Prostate gland (tissue), 2 donors: Measurements from ENCODE around the gene FGFBP3. TPM values are rescaled to one million over a fixed set of nuclear protein-coding genes. Genes with fewer than 3 reads are reported as not detected.

Source experiments
- DNase-seq: peaks from one replicate; pipeline ENCODE4 v3.0.0-alpha.2; 2019; ENCODE audit warnings: low spot score
- H3K27ac ChIP-seq, 2 donors: fragments of 200-600 bp; sonication (generic); 2 replicates each; pipeline ENCODE4 v1.5.1; 2017 to 2019
- H3K27me3 ChIP-seq: fragments of 200-600 bp; sonication (generic); replicated peaks from 2 replicates; pipeline ENCODE4 v1.5.1; 2019; ENCODE audit not compliant: insufficient read depth
- H3K36me3 ChIP-seq, 2 donors: fragments of 200-600 bp; sonication (generic); 1 replicate in 1 of 2; 2 replicates in 1 of 2; pipeline versions ENCODE4 v1.5.1 to v1.8.1; 2017 to 2019
- H3K4me1 ChIP-seq: fragments of 200-600 bp; sonication (generic); replicated peaks from 2 replicates; pipeline ENCODE4 v1.5.1; 2019
- H3K4me3 ChIP-seq, 2 donors: fragments of 200-600 bp; sonication (generic); 2 replicates each; pipeline ENCODE4 v1.5.1; 2017 to 2019
- H3K9me3 ChIP-seq: fragments of 200-600 bp; sonication (generic); 2 replicates; pipeline ENCODE4 v1.5.1; 2017
- POLR2A ChIP-seq: fragments of 450-650 bp; IDR thresholded peaks from one replicate; pipeline ENCODE4 v1.6.1; 2016; ENCODE audit warnings: antibody characterized with exemption, mild to moderate bottlenecking
- POLR2AphosphoS5 ChIP-seq: sonication (generic); formaldehyde crosslinking; IDR thresholded peaks from one replicate; pipeline ENCODE4 v1.6.1; 2017; ENCODE audit warnings: antibody characterized with exemption
- WGBS: methylation state at CpG from one replicate; pipeline ENCODE4 v1.1.5; 2018; 5-methylcytosine and 5-hydroxymethylcytosine counted together
- intact Hi-C: fragments of 100-400 bp; cut with DNase I; formaldehyde crosslinking; loops from one replicate; pipeline ENCODE4 v1.14.2; 2022
- total RNA-seq, 2 donors: library from RNA; depleted of rRNA; stranded (reverse); fragments of >200 nt; gene quantifications; one replicate each; pipeline ENCODE4 v1.1.0, GENCODE V29; 2016
- TF ChIP-seq, protein P1 (sequence below), 4 experiments: fragments of 200-600 bp in 2 of 4; fragments of 450-650 bp in 2 of 4; sonication (generic) in 2 of 4; IDR thresholded peaks; 1 replicate in 3 of 4; 2 replicates in 1 of 4; pipeline ENCODE4 v1.5.1; 2016 to 2019; ENCODE audit warnings: antibody characterized with exemption in 4 of 4, mild to moderate bottlenecking in 2 of 4, moderate library complexity in 2 of 4

The FGFBP3 gene
- total RNA-seq, 2 donors from 2014 or later = 2.3 to 3.4 TPM

DNA sequence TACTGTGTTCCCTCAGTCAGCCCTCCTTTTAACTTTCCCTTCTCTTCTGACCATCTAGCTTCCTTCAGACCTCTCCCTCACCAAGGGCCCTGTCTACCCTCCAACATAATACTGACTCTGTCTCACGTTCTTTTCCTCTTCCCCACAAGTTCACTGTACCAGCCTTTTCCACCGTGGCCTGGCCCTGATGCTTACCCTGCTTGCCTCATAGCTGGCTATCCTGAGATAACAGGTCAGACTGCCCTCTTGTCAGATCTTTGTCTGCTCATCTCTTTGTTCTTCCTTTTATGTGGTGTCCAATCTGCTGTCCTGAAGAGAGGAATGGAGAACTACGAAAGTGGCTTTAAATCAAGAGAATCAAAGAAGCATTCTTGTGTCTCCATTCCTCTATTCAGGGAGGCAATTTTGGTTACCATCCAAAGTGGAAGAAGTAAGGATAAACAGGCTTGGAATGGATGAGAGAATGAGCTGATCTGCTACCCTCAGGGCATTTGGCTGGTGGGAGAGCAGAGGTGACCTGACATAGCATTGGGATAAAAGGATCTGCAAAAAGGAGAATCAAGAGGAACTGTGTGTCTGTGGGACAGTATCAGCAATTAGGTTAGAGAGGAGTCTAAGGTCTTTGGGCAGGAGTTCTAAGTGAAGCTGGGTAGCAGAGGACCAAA is 22.4 kb upstream of the FGFBP3 start:
- no peak for DNase-seq
- H3K9me3 ChIP-seq = no peaks in the 10 kb centered on the region
- no peak overlapping the region for H3K4me3 ChIP-seq
- WGBS = 43% methylated on average over 3 of the region's 3 CpGs
- H3K4me1 ChIP-seq = peaks cover 5% of the 10 kb centered on the region
- H3K27me3 ChIP-seq = no peaks in the 10 kb centered on the region
- intact Hi-C loops = no loop called here
- no peaks in the 10 kb centered on the region for H3K36me3 ChIP-seq
- no peak overlapping the region for H3K27ac ChIP-seq
- TF ChIP-seq POLR2AphosphoS5 (no peak), POLR2A (no peak)
- TF ChIP-seq, protein P1, sequence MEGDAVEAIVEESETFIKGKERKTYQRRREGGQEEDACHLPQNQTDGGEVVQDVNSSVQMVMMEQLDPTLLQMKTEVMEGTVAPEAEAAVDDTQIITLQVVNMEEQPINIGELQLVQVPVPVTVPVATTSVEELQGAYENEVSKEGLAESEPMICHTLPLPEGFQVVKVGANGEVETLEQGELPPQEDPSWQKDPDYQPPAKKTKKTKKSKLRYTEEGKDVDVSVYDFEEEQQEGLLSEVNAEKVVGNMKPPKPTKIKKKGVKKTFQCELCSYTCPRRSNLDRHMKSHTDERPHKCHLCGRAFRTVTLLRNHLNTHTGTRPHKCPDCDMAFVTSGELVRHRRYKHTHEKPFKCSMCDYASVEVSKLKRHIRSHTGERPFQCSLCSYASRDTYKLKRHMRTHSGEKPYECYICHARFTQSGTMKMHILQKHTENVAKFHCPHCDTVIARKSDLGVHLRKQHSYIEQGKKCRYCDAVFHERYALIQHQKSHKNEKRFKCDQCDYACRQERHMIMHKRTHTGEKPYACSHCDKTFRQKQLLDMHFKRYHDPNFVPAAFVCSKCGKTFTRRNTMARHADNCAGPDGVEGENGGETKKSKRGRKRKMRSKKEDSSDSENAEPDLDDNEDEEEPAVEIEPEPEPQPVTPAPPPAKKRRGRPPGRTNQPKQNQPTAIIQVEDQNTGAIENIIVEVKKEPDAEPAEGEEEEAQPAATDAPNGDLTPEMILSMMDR (IDR thresholded peaks at IDR 0.05) = no peak

DNA sequence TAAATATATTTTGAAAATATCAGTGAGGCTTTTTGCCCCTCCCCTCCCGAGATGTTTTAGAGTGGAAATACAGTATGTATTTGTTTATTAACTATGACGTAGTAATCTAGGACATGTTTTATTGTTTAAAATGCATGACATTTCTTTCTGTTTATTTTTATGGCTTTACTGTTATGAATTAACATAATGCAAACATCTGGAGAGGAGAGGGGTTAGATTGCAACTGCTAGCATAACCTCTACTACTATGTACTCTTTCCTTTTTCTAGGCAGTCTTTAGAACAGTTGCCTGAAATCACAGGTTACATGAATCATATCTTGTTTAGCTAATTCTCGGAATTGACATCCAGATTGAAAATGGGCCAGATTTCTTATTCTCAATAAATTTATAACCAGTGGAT is 21.7 kb upstream of the FGFBP3 start:
- Histone ChIP-seq H3K27me3 (no peaks in the 10 kb centered on the region), H3K36me3 (no peaks in the 10 kb centered on the region), H3K27ac (no peak overlapping the region), H3K4me3 (no peak overlapping the region), H3K9me3 (no peaks in the 10 kb centered on the region), H3K4me1 (peaks cover 5% of the 10 kb centered on the region)
- intact Hi-C loops = no loop called here
- no peak for DNase-seq
- WGBS = 60% methylated on average over 3 of the region's 3 CpGs
- TF ChIP-seq POLR2AphosphoS5 = no peak
- TF ChIP-seq, protein P1 (IDR thresholded peaks at IDR 0.05) = no peak
- TF ChIP-seq POLR2A = no peak

DNA sequence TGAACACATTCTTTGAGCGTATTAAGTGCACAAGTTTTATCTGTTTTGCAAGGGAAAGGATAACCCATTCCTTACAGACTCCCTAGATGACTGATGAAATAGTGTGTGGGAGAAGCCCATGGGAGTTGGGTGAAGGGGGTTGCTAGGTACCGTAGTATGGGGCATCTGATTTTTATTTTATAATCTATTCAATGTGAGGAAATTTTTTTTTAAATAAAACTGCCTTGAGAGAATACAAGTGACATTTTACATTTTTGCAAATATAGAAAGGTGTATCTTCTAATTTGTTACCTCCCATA is 15.7 kb upstream of the FGFBP3 start:
- intact Hi-C loops = loop anchor here (10.0 kb wide), 1 partner anchor 130 kb away; the partner anchor contains the start of gene TNKS2
- DNase-seq = no peak
- no peak for TF ChIP-seq POLR2A
- TF ChIP-seq POLR2AphosphoS5 = no peak
- TF ChIP-seq, protein P1 (IDR thresholded peaks at IDR 0.05) = no peak
- 45% methylated on average over 2 of the region's 2 CpGs for WGBS
- Histone ChIP-seq H3K4me3 (peak overlapping the region in 1 of 2 donors; percentile 74), H3K27me3 (no peaks in the 10 kb centered on the region), H3K27ac (no peak overlapping the region), H3K4me1 (no peaks in the 10 kb centered on the region), H3K9me3 (no peaks in the 10 kb centered on the region), H3K36me3 (no peaks in the 10 kb centered on the region)

DNA sequence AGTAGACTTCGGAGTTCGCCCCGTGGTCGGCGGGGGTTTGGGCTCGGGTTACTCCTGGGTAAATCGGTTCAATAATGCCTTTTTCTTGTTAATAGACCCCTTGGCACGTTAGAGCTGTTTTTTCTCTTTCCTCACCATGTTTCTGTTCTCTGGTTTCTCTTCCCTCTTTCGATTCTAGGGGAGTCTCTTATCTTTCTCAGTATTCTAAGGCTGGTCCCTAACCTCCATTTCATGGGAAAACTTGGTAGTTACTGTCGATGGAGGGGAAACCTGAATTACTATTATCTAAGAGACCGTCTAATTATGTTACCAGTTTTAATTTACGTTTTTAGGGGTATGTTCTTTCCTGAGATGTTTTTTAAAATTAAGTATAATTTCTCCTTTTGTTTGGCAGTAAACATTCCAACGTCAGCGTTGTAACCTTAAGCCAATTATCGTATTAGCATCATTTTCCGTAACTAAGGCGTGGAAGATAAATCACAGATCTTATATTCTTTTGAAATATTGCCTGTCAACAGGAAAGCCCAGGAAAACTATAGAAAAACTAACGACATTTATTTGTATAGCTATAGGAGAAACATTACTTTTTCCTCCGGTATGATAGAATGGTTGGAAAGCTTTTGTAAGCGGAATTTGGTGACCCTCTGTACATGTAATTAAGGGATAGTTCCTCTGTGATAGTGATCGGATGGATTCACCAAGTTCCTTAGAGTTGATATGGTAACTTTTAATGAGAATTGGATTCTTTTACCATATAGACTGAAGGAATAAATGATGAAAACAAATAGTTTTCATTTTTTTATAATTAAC is 15.1 kb upstream of the FGFBP3 start:
- H3K27me3 ChIP-seq = no peaks in the 10 kb centered on the region
- 3% methylated on average over 21 of the region's 21 CpGs for WGBS
- no peak for TF ChIP-seq POLR2AphosphoS5
- no peaks in the 10 kb centered on the region for H3K4me1 ChIP-seq
- H3K9me3 ChIP-seq = no peaks in the 10 kb centered on the region
- no peaks in the 10 kb centered on the region for H3K36me3 ChIP-seq
- peak overlapping the region; percentile 96 to 98 for H3K27ac ChIP-seq
- intact Hi-C loops = loop anchor here (10.0 kb wide), 1 partner anchor 130 kb away; the partner anchor contains the start of gene TNKS2
- DNase-seq = no peak
- peak overlapping the region; percentile 74 to 85 for H3K4me3 ChIP-seq

DNA sequence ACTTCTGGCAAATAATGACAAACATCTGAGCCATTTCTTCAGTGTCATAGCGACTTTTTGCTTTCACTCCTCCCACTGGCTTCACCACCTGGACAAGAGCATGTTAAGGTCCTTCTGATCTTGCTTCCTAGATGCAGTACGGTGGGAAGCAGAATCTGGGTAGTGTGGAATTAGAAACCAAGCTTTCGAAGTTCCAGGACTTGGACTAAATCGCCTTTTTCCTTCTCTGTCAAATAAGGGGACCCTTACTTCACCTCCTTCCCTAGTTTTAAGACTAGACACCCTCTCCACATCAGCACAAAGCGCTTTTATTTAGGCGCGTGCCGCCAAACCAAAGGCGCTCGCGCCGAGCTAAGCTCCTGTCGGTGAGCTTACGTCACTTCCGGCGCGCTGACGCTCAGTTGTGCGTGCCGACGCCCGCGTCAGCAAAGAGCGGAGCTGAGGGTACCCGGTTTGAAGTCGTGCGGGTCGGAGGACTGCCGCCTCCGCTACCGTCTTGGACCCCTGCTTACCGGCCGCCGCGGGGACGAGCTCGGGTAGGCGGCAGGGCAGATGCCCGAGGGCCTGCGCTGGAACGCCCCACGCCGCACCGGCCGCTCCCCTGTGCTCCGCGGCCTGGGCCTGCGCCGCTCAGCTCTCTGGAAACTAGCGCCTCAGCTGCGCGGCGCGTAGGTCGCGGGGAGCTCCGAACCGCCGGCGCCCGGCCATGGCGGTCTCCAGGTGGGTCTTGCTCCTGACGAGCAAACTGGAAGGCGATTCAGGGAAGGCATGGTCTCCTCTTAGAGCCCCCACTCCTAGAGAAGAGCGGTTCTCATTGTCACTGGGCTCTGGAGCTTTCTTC is 14.3 kb upstream of the FGFBP3 start, which contains the start of gene BTAF1:
Gene BTAF1, plus strand, starts transcription at position 400 of the 841 bp plus-strand sequence. Its CDS starts 307 bp downstream, at position 707.
- intact Hi-C loops = loop anchor here (10.0 kb wide), 1 partner anchor 129 kb away; the partner anchor contains the start of gene TNKS2
- peak within 1 kb of the TSS; percentile 96 to 98 for H3K27ac ChIP-seq
- under 1% methylated on average over 51 of the region's 65 CpGs for WGBS

More for the DNA sequence above, 14.3 kb upstream of the FGFBP3 start, which contains the start of gene BTAF1:
- peak; percentile 92 for DNase-seq
- peak within 1 kb of the TSS; percentile 74 to 85 for H3K4me3 ChIP-seq
- H3K4me1 ChIP-seq = no peaks in the 10 kb centered on the region
- no peaks in the 10 kb centered on the region for H3K27me3 ChIP-seq
- peak; percentile 97 for TF ChIP-seq POLR2AphosphoS5
- TF ChIP-seq POLR2A = peak; percentile 92
- TF ChIP-seq, protein P1 (IDR thresholded peaks at IDR 0.05) = peak in 2 of 4 experiments; percentile 13 to 21
- no peaks in the 10 kb centered on the region for H3K9me3 ChIP-seq
- H3K36me3 ChIP-seq = no peaks in the 10 kb centered on the region
